ENCODE data around the gene CASP12. TPM values are rescaled to one million over a fixed set of nuclear protein-coding genes. Genes with fewer than 3 reads are reported as not detected.

CASP12 gene
- total RNA-seq, 1 donor from 2014 or later: not detected

- ATAC-seq (no peak), DNase-seq (ENCODE audit: low spot score) (no peak)
These were observed 57.1 kb downstream of the CASP12 start for GRCh38 chr11:104841185-104841584.

GRCh38 chr11:104837969-104838639 is 60.2 kb downstream of the CASP12 start:
- DNase-seq (ENCODE audit: low spot score) (no peak), ATAC-seq (no peak)

- no peak for DNase-seq (ENCODE audit: low spot score)
- no peak for ATAC-seq
These were observed 61.6 kb downstream of the CASP12 start for GRCh38 chr11:104836691-104837090.

Other genes starting within 250 kb of the CASP12 start
- 16.4 TPM for gene CASP4, start 70.1 kb upstream of the CASP12 start, total RNA-seq
- gene CASP5, start 124.7 kb upstream of the CASP12 start, total RNA-seq: not detected
- 5.4 TPM for gene CASP1, start 136.7 kb upstream of the CASP12 start, total RNA-seq
- 3.9 TPM for gene CARD16, start 146.9 kb upstream of the CASP12 start, total RNA-seq
- gene CARD18, start 241.3 kb upstream of the CASP12 start, total RNA-seq: not detected

Measured in left lobe of liver (tissue), 2 donors.